NCI-H2107 treated with DMSO at 0.1 percent for 48 hours (cell line): ENCODE measurements around the gene ALG3.
"Not testable (repeated sequence)": the region's sequence is repeated elsewhere in the genome, so short reads cannot be mapped to it uniquely, and the experiment has no call there.

Experiments
- DNase-seq: peaks from one replicate; lab custom pipeline; 2025; ENCODE audit not compliant: unreplicated experiment; lab: John Stamatoyannopoulos, UW

The ALG3 gene

DNA sequence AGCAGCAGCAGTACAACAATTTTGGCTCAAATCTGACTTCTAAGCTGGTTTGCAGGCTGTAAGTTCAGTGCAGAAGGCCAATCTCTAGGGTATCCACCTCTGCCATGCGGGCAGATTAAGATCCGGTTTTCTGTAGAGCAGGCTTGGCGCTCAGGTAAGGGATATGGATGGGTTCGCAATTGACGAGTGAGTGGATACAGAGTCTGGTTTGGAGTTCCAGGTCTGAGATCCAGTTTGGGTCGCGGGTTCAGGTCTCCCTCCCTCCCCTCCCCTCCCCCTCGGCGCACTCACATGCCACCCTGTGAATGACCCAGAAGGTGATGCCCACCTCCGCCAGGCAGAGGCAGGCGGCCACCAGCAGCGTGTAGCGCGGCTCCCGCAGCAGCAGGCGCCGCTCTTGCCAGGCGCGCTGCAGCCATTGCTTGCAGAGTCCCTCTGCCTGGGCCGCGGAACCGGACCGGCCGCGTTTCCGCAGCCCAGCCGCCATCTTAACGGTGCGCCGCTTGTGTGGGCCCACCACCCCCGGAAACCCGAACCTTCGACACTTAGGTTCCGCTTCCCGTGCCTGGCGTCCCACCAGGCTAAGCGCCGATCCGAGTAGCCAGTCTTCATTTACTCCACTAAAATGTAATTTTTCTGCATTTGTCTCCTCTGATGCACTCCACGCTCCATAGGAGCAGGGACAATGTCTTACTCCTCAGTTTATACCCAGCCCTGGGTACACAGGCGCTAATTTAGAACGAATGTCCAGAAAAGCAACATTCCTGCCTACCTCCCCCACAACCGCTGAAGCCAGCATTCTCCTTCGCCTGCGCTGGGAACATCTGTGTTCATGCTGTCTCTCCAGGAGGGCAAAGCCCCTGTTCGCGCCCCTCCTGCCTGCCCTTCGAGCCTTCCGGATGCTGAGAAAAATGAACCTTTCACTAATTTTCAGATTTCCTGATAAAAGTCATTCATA lies at the start of gene ALG3:
Gene ALG3, minus strand, starts transcription at position 509 of the 958 bp plus-strand sequence. Its CDS starts 22 bp downstream, at position 487.
- peak; percentile 86 for DNase-seq

GRCh38 chr3:184296616-184297015 lies 47.9 kb upstream of the ALG3 start:
- DNase-seq = no peak

DNA sequence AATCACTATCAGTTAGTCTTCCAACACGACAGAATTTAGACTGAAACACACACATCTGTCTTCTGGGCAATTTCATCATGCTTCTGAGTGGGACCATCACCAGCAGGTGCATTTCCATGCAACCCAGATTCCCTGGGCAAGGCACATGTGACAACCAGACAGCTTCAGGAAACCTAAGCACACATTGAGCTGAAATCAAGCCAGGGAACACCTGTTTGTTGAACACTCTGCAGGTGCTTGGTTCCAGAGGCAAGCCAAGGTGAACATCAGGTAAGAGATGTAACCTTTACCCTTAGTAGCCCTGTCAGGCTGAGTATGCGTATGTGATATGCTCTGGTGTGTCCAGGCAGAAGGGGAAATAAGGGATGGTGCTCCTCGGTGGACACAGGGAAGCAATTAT lies 47.0 kb upstream of the ALG3 start:
- peak; percentile 27 for DNase-seq

GRCh38 chr3:184291738-184292445 lies 43.1 kb upstream of the ALG3 start:
- DNase-seq = no peak

DNA sequence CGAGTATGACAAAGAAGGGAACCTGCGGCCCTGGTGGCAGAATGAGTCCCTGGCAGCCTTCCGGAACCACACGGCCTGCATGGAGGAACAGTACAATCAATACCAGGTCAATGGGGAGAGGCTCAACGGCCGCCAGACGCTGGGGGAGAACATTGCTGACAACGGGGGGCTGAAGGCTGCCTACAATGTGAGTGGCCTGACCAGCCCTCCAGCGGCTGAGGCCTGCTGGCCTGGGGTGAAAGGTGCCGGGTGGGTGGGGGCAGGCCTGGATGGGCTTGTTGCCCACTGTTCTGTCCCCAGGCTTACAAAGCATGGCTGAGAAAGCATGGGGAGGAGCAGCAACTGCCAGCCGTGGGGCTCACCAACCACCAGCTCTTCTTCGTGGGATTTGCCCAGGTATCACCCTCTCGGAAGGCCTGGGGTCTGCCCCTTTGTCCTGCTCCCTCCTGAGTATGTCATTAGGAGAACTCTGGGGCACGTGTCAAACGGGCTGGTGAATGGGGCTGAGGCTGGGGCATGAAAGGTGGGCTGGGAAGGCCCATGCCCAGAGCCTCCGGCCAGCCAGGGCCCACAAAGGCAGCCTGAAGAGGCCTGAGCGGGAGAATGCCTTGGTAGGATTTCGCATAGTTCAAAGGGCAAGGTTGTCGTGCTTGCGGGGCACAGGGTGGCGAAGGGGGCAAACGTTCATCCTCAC lies 42.4 kb upstream of the ALG3 start:
- no peak for DNase-seq

- DNase-seq = no peak
These were observed 41.6 kb upstream of the ALG3 start for GRCh38 chr3:184290331-184290730.

- DNase-seq = peak; percentile 85
These were observed 40.7 kb upstream of the ALG3 start for GRCh38 chr3:184289426-184289938.

- DNase-seq = peak; percentile 91
These were observed 35.9 kb upstream of the ALG3 start for GRCh38 chr3:184284696-184285095.

GRCh38 chr3:184283681-184284080 lies 34.9 kb upstream of the ALG3 start:
- DNase-seq = no peak

GRCh38 chr3:184282941-184283340 lies 34.2 kb upstream of the ALG3 start:
- DNase-seq = no peak

DNA sequence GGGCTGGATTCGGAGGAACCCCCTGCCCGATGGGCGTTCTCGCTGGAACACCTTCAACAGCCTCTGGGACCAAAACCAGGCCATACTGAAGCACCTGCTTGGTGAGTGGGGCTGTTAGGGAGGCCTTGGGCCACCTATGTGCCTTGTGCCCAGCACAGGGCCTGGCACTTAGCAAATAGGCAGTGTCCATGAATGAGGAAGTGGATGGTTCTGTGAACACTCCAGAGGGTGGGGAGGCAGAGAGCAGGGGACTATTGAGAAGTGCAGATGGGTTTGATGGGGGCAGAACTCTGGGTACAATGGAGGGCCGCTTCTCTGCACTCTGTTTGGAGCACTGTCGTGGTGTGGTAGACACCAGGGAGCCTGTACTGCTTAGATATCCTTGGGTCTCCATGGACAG lies 28.6 kb upstream of the ALG3 start:
- no peak for DNase-seq

DNA sequence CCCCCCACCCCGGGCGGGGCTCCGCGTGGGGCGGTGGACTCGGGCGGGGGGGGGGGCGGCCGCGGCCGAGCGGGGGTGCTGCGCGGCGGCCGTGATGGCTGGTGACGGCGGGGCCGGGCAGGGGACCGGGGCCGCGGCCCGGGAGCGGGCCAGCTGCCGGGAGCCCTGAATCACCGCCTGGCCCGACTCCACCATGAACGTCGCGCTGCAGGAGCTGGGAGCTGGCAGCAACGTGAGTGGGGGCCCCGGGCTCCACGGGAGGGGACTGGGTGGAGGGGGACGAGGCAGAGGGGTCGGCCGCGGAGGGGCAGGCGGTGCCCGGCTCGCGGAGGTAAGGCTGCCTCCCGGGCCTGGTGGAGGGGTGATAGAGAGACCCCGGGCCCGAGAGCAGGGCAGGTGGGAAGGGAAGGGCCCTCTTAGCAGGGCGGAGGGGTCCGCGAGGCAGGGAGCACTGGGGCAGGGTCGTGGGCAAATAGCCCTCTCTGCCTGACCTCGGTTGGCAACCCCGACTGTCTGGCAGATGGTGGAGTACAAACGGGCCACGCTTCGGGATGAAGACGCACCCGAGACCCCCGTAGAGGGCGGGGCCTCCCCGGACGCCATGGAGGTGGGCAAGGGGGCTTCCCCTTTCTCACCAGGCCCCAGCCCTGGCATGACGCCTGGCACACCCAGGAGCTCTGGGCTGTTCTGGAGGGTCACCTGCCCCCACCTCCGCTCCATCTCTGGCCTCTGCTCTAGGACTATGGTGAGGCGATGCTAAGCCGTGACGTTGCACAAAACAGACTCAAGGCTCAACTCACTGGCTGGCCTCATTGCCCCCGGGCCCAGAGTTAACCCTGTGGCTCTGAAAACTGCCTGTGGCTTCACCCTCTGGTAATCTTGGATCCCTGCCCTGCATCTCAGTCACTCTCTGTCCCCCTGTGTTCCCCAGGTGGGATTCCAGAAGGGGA lies 27.5 kb upstream of the ALG3 start, which contains the start of gene ECE2:
Gene ECE2, plus strand, starts transcription at position 62 of the 950 bp plus-strand sequence. Its CDS starts 132 bp downstream, at position 194.
- no peak for DNase-seq

DNA sequence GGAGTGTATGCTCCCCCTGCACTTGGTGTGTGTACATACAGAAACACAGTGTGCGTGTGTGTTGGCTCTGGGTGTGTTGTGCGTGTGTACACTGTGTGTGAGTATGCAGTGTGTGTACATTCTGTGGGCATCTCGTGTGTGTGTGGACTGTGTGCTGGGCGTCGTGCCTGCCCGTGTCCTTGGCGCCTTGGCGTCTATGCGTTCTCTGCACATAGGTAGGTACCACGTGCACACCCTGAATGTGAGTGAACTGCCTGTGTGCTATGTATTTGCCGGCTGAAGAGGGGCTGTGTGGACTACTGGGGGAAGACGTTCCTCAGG lies 26.6 kb upstream of the ALG3 start:
- DNase-seq = no peak

DNA sequence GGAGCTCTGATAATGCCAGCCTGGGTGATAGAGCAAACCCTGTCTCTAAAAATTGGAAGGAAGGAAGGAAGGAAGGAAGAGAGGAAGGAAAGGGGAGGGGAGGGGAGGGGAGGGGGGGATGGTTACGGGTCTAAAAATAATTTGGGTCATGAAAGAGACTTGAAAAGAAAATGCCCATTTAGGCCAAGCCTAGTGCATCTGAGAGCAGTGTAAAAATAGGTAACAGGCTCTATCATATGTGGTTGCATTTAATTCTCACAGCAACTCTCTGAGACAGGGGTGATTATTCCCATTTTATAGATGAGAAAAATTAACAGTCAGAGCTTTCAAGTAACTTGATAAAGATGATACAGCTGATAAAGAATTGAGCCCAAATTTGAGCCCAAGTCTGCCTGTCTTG lies 23.5 kb upstream of the ALG3 start:
- no peak for DNase-seq

DNA sequence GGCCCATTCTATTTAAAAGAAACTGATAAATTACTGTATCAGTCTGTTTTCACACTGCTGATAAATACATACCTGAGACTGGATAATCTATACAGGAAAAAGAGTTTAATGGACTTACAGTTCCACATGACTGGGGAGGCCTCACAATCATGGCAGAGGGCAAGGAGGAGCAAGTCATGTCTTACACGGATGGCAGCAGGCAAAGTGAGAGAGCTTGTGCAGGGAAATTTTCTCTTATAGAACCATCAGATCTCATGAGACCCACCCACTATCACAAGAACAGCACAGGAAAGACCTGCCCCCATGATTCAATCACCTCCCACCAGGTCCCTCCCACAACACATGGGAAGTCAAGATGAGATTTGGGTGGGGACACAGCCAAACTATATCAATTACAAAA lies 18.5 kb upstream of the ALG3 start:
- DNase-seq = not testable (repeated sequence)

- DNase-seq = no peak
These were observed 14.0 kb upstream of the ALG3 start for GRCh38 chr3:184262764-184263179.

- DNase-seq = peak; percentile 81
These were observed 13.3 kb upstream of the ALG3 start for GRCh38 chr3:184261854-184262763.

DNA sequence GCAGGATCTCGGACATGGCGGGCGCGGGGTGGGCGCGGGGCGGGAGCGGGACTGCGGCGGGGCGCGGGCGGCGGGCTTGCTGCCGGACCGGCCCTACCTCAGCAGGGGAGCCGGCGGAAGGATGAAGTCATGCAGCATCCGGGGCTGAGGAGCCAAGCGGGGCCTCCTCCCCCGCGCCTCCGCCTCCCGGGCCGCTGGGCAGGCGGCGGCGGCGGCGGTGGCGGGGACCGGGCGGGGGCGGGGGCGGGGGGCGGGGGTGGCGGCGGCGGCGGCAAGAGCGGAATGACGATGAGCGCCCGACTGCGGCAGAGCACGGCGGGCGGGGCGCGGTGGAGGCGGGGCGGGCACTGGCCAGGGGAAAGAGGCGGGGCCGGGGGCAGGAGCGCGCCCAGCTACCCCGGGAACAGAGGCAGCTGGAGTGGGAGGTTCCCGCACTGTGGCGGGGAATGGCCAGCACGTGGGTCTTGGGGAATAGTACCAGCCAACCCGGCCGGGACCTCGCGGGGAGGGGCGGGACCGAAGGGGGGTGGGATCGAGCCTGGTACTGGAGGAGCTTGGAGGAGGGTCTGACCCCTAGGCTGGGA lies 12.6 kb upstream of the ALG3 start, which contains the start of gene CAMK2N2:
Gene CAMK2N2, minus strand, starts transcription at position 284 of the 584 bp plus-strand sequence. Its CDS starts 268 bp downstream, at position 16.
- peak; percentile 96 for DNase-seq
